HepG2 (cell line): ENCODE results near the gene ATP7A. TPM values are rescaled to one million over a fixed set of nuclear protein-coding genes. Genes with fewer than 3 reads are reported as not detected.
A peak's percentile ranks its signal among the peaks of the same experiment; 100 is the strongest.

Experiments
- ARHGAP35 ChIP-seq: sonication (generic); formaldehyde crosslinking; IDR thresholded peaks from 2 replicates; pipeline ENCODE4 v1.9.0; 2022; ENCODE audit warnings: mild to moderate bottlenecking, inconsistent platforms, moderate library complexity, missing genetic modification reagents, borderline replicate concordance
- BRD4 ChIP-seq: sonication (generic); formaldehyde crosslinking; IDR thresholded peaks from 2 replicates; pipeline ENCODE4 v1.4.0; 2020; ENCODE audit warnings: missing genetic modification reagents
- EED ChIP-seq: sonication (generic); formaldehyde crosslinking; IDR thresholded peaks from 2 replicates; pipeline ENCODE4 v1.5.0; 2020; ENCODE audit warnings: mild to moderate bottlenecking, missing genetic modification reagents
- FOXA1 ChIP-seq, 2 experiments: fragments of 450-650 bp in 1 of 2; sonication (generic) in 1 of 2; formaldehyde crosslinking in 1 of 2; IDR thresholded peaks; 2 replicates each; pipeline versions ENCODE4 v1.4.0 to v1.6.1; 2016 to 2020; ENCODE audit warnings: missing genetic modification reagents in 1 of 2
- GATAD2A ChIP-seq: IDR thresholded peaks from 2 replicates; pipeline ENCODE4 v1.6.1; 2016
- HOXD1 ChIP-seq: sonication (generic); formaldehyde crosslinking; IDR thresholded peaks from 2 replicates; pipeline ENCODE4 v1.5.0; 2020; ENCODE audit warnings: missing genetic modification reagents
- JDP2 ChIP-seq: sonication (generic); formaldehyde crosslinking; IDR thresholded peaks from 2 replicates; pipeline ENCODE4 v1.8.1; 2022; ENCODE audit warnings: missing genetic modification reagents, borderline replicate concordance
- NRL ChIP-seq: sonication (generic); formaldehyde crosslinking; IDR thresholded peaks from 2 replicates; pipeline ENCODE4 v1.5.0; 2020; ENCODE audit warnings: missing genetic modification reagents, mild to moderate bottlenecking, moderate library complexity, borderline replicate concordance
- POLR2AphosphoS2 ChIP-seq: IDR thresholded peaks from 2 replicates; pipeline ENCODE4 v1.6.1; 2011; ENCODE audit warnings: low read depth, low read length, improper control_type of control experiment
- TBL1XR1 ChIP-seq: fragments of 150-350 bp; IDR thresholded peaks from 2 replicates; pipeline ENCODE4 v1.6.1; 2014; ENCODE audit warnings: borderline replicate concordance, low read length; ENCODE audit not compliant: partially characterized antibody
- ZFP41 ChIP-seq: sonication (generic); formaldehyde crosslinking; IDR thresholded peaks from 2 replicates; pipeline ENCODE4 v1.4.0; 2020; ENCODE audit warnings: mild to moderate bottlenecking, missing genetic modification reagents, borderline replicate concordance
- ZFP82 ChIP-seq: sonication (generic); formaldehyde crosslinking; IDR thresholded peaks from 2 replicates; pipeline ENCODE4 v1.5.1; 2020; ENCODE audit warnings: mild to moderate bottlenecking, missing genetic modification reagents, borderline replicate concordance
- ZNF124 ChIP-seq: sonication (generic); formaldehyde crosslinking; IDR thresholded peaks from 2 replicates; pipeline ENCODE4 v1.4.0; 2020; ENCODE audit warnings: missing genetic modification reagents
- ZNF430 ChIP-seq: sonication (generic); formaldehyde crosslinking; IDR thresholded peaks from 2 replicates; pipeline ENCODE4 v1.9.0; 2021; ENCODE audit warnings: mild to moderate bottlenecking, missing genetic modification reagents
- ZNF720 ChIP-seq: sonication (generic); formaldehyde crosslinking; IDR thresholded peaks from 2 replicates; pipeline ENCODE4 v1.4.0; 2020; ENCODE audit warnings: missing genetic modification reagents
- polyA plus RNA-seq, 8 experiments: library from polyadenylated mRNA; depleted of rRNA in 3 of 8; stranded (reverse) in 7 of 8; unstranded in 1 of 8; fragments of >200 nt; fragmentation: Illumina TruSeq in 4 of 8; extraction: Trizol in 4 of 8; gene quantifications; 2 replicates each; pipeline versions ENCODE4 v1.2.1 to v1.2.3, GENCODE V29; 2011 to 2016; ENCODE audit warnings: low read depth in 4 of 8, missing spikeins in 1 of 8, mixed read lengths in 1 of 8; ENCODE audit not compliant: insufficient read depth in 1 of 8
- total RNA-seq, 5 experiments: library from RNA; depleted of rRNA; stranded (reverse); fragments of >200 nt; fragmentation: Illumina TruSeq; extraction: Trizol; gene quantifications; 2 replicates each; pipeline ENCODE4 v1.2.3, GENCODE V29; 2016; ENCODE audit warnings: low read depth in 1 of 5
- TF ChIP-seq, protein P1 (sequence below): IDR thresholded peaks from 2 replicates; pipeline ENCODE4 v1.6.1; 2012; ENCODE audit warnings: inconsistent platforms
- TF ChIP-seq, protein P2 (sequence below): sonication (generic); formaldehyde crosslinking; IDR thresholded peaks from 2 replicates; pipeline ENCODE4 v1.5.0; 2020; ENCODE audit warnings: mild to moderate bottlenecking, missing genetic modification reagents, moderate library complexity
- TF ChIP-seq, protein P3 (sequence below): IDR thresholded peaks from 2 replicates; pipeline ENCODE4 v1.6.1; 2016
- TF ChIP-seq, protein P4 (sequence below): sonication (generic); formaldehyde crosslinking; IDR thresholded peaks from 2 replicates; pipeline ENCODE4 v1.8.1; 2023; ENCODE audit warnings: missing genetic modification reagents, inconsistent platforms, borderline replicate concordance
- TF ChIP-seq, protein P5 (sequence below): sonication (generic); formaldehyde crosslinking; IDR thresholded peaks from 2 replicates; pipeline ENCODE4 v1.4.0; 2020; ENCODE audit warnings: missing genetic modification reagents

ATP7A gene
- total and polyA plus RNA-seq, 2 of the 13 experiments (the other 11 are each of a cell fraction or from before 2014, with no cell fraction given) = 1.7 to 4.7 TPM

DNA sequence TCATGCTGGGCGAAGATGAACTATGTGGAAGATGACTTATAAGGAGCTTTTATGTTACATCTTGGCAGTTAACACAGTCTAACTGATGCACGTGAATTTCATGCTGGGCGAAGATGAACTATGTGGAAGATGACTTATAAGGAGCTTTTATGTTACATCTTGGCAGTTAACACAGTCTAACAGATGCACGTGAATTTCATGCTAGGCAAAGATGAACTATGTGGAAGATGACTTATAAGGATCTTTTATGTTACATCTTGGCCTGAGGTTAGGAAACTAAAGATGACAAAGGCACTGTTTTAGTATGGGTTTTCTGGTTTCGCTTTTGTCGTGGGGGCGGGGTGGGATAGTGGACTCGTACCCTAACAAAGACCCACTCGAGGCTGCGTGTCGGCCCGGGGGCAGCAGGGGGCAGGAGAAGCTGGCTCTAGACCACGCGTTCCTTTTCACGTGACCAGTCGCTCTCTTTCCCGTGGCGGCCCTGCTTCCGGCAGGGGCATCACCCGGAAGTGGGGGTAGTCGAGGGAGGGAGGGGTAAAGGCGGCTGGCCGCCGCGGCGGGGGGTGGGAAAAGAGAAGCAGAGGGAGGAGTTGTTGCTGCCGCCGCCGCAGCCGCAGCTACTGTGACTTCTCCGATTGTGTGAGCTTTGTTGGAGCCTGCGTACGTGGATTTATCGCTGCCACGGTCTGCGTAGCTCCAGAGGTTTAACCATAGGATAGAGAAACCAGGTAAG lies at the start of gene ATP7A (continued):
- TF ChIP-seq, protein P1, sequence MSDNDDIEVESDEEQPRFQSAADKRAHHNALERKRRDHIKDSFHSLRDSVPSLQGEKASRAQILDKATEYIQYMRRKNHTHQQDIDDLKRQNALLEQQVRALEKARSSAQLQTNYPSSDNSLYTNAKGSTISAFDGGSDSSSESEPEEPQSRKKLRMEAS = peak; percentile 85
- TF ChIP-seq FOXA1 (IDR thresholded peaks at IDR 0.05) (no peak), FOXA1 (CRISPR knock-in tag; IDR thresholded peaks at IDR 0.05) (no peak), NRL (CRISPR knock-in tag) (no peak), ZNF720 (CRISPR knock-in tag) (no peak), EED (CRISPR knock-in tag) (no peak), POLR2AphosphoS2 (no peak), ZNF124 (CRISPR knock-in tag) (no peak), ARHGAP35 (no peak), JDP2 (CRISPR knock-in tag) (no peak), ZFP82 (CRISPR knock-in tag) (no peak), BRD4 (CRISPR knock-in tag) (no peak), TBL1XR1 (no peak), ZFP41 (CRISPR knock-in tag) (no peak), ZNF430 (CRISPR knock-in tag) (0 out of 2 replicates have a peak, but pooled peaks have one; percentile 48), HOXD1 (CRISPR knock-in tag) (no peak), GATAD2A (CRISPR knock-in tag) (peak; percentile 40; the same call in 1 of the 2 replicates)
- TF ChIP-seq, protein P2, sequence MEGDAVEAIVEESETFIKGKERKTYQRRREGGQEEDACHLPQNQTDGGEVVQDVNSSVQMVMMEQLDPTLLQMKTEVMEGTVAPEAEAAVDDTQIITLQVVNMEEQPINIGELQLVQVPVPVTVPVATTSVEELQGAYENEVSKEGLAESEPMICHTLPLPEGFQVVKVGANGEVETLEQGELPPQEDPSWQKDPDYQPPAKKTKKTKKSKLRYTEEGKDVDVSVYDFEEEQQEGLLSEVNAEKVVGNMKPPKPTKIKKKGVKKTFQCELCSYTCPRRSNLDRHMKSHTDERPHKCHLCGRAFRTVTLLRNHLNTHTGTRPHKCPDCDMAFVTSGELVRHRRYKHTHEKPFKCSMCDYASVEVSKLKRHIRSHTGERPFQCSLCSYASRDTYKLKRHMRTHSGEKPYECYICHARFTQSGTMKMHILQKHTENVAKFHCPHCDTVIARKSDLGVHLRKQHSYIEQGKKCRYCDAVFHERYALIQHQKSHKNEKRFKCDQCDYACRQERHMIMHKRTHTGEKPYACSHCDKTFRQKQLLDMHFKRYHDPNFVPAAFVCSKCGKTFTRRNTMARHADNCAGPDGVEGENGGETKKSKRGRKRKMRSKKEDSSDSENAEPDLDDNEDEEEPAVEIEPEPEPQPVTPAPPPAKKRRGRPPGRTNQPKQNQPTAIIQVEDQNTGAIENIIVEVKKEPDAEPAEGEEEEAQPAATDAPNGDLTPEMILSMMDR (CRISPR knock-in tag) = peak; percentile 84
- TF ChIP-seq, protein P3, sequence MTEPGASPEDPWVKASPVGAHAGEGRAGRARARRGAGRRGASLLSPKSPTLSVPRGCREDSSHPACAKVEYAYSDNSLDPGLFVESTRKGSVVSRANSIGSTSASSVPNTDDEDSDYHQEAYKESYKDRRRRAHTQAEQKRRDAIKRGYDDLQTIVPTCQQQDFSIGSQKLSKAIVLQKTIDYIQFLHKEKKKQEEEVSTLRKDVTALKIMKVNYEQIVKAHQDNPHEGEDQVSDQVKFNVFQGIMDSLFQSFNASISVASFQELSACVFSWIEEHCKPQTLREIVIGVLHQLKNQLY (CRISPR knock-in tag) = peak; percentile 51; the same call in 1 of the 2 replicates
- TF ChIP-seq, protein P4, sequence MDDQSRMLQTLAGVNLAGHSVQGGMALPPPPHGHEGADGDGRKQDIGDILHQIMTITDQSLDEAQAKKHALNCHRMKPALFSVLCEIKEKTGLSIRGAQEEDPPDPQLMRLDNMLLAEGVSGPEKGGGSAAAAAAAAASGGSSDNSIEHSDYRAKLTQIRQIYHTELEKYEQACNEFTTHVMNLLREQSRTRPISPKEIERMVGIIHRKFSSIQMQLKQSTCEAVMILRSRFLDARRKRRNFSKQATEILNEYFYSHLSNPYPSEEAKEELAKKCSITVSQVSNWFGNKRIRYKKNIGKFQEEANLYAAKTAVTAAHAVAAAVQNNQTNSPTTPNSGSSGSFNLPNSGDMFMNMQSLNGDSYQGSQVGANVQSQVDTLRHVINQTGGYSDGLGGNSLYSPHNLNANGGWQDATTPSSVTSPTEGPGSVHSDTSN (CRISPR knock-in tag) = no peak
- TF ChIP-seq, protein P5, sequence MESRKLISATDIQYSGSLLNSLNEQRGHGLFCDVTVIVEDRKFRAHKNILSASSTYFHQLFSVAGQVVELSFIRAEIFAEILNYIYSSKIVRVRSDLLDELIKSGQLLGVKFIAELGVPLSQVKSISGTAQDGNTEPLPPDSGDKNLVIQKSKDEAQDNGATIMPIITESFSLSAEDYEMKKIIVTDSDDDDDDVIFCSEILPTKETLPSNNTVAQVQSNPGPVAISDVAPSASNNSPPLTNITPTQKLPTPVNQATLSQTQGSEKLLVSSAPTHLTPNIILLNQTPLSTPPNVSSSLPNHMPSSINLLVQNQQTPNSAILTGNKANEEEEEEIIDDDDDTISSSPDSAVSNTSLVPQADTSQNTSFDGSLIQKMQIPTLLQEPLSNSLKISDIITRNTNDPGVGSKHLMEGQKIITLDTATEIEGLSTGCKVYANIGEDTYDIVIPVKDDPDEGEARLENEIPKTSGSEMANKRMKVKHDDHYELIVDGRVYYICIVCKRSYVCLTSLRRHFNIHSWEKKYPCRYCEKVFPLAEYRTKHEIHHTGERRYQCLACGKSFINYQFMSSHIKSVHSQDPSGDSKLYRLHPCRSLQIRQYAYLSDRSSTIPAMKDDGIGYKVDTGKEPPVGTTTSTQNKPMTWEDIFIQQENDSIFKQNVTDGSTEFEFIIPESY (CRISPR knock-in tag) = no peak
